Esophagus squamous epithelium (tissue), 4 donors: ENCODE measurements around the gene FAF2.

Source experiments
- CTCF ChIP-seq, 6 experiments: fragments of 450-650 bp in 4 of 6; fragments of 200-600 bp in 2 of 6; sonication (generic) in 2 of 6; IDR thresholded peaks; one replicate each; pipeline ENCODE4 v1.5.1; 2016 to 2019; ENCODE audit warnings: antibody characterized with exemption in 6 of 6, mild to moderate bottlenecking in 4 of 6, moderate library complexity in 4 of 6
- POLR2A ChIP-seq, 4 donors: fragments of 450-650 bp; IDR thresholded peaks; one replicate each; pipeline ENCODE4 v1.6.1; 2017; ENCODE audit warnings: antibody characterized with exemption in 4 of 4, mild to moderate bottlenecking in 4 of 4, moderate library complexity in 3 of 4

- TF ChIP-seq POLR2A (IDR thresholded peaks at IDR 0.05) (no peak), CTCF (IDR thresholded peaks at IDR 0.05) (no peak)
Observed at GRCh38 chr5:176413709-176414191, 34.4 kb upstream of the FAF2 start.
